Measurements from ENCODE around the gene TRAF2. TPM values are rescaled to one million over a fixed set of nuclear protein-coding genes. Genes with fewer than 3 reads are reported as not detected.
A peak's percentile ranks its signal among the peaks of the same experiment; 100 is the strongest.

TRAF2 gene
- total and polyA plus RNA-seq, 9 of the 15 experiments (the other 6 are each of a cell fraction or from before 2014, with no cell fraction given), result 0.24 to 45.2 (median 18.0) TPM

DNA sequence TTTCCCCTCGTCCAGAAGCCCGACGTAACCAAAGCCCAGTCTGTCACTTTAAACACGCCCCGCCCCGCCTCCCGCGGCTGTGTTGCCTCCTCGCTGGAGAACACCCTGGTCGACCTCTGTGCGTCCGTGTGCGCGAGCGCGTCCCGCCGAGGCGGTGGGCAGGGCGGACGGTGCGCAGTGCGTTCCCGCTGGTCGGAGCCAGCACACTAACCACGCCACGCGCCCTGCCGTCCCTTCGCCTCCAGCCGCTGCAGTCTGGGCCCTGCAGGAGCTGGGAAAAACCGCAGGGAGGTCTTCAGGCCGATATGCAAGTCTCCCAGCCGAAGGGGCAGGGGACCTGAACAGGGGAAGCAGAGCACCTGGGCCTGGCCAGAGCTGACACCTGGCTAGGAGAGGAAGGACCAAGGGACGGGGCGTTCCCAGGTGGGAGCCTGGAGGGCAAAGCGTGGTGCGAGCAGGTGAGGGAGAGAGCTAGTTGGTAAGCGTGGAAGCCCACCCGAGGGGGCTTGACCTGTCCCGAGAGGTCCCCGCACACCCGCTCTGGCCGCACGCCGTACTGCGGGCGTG is 38.4 kb upstream of the TRAF2 start (continued):
- TF ChIP-seq, protein P1, sequence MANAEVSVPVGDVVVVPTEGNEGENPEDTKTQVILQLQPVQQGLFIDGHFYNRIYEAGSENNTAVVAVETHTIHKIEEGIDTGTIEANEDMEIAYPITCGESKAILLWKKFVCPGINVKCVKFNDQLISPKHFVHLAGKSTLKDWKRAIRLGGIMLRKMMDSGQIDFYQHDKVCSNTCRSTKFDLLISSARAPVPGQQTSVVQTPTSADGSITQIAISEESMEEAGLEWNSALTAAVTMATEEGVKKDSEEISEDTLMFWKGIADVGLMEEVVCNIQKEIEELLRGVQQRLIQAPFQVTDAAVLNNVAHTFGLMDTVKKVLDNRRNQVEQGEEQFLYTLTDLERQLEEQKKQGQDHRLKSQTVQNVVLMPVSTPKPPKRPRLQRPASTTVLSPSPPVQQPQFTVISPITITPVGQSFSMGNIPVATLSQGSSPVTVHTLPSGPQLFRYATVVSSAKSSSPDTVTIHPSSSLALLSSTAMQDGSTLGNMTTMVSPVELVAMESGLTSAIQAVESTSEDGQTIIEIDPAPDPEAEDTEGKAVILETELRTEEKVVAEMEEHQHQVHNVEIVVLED (CRISPR knock-in tag; IDR thresholded peaks at IDR 0.05), result peak; percentile 84
- TF ChIP-seq, protein P2, sequence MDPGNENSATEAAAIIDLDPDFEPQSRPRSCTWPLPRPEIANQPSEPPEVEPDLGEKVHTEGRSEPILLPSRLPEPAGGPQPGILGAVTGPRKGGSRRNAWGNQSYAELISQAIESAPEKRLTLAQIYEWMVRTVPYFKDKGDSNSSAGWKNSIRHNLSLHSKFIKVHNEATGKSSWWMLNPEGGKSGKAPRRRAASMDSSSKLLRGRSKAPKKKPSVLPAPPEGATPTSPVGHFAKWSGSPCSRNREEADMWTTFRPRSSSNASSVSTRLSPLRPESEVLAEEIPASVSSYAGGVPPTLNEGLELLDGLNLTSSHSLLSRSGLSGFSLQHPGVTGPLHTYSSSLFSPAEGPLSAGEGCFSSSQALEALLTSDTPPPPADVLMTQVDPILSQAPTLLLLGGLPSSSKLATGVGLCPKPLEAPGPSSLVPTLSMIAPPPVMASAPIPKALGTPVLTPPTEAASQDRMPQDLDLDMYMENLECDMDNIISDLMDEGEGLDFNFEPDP (CRISPR knock-in tag; IDR thresholded peaks at IDR 0.05), result 0 out of 2 replicates have a peak, but pooled peaks have one; percentile 18
- TF ChIP-seq U2AF2 (optimal IDR thresholded peaks at IDR 0.05; ENCODE audit: low read depth, low read length) (no peak), HDAC8 (tag; IDR thresholded peaks at IDR 0.05) (0 out of 2 replicates have a peak, but pooled peaks have one; percentile 41), NFRKB (IDR thresholded peaks at IDR 0.05; ENCODE audit: low read depth) (no peak), CC2D1A (IDR thresholded peaks at IDR 0.05) (no peak), ATF1 (CRISPR knock-in tag; IDR thresholded peaks at IDR 0.05) (no peak), ATF1 (tag; IDR thresholded peaks at IDR 0.05) (peak; percentile 42), ELF2 (CRISPR knock-in tag; IDR thresholded peaks at IDR 0.05) (0 out of 2 replicates have a peak, but pooled peaks have one; percentile 16), MYC (IDR thresholded peaks at IDR 0.05; ENCODE audit: low read depth, low read length) (peak; percentile 46), MYC (CRISPR knock-in tag; IDR thresholded peaks at IDR 0.05; ENCODE audit: borderline replicate concordance, low read depth) (peak; percentile 87; the same call in 1 of the 2 replicates), ZNF165 (CRISPR knock-in tag; IDR thresholded peaks at IDR 0.05; ENCODE audit: borderline replicate concordance) (peak; percentile 70; the same call in 1 of the 2 replicates), BRF1 (IDR thresholded peaks at IDR 0.05; ENCODE audit: borderline replicate concordance, extremely low read depth, insufficient read length) (no peak), SMARCA4 (IDR thresholded peaks at IDR 0.05) (no peak), STAT5A (IDR thresholded peaks at IDR 0.05; ENCODE audit: borderline replicate concordance, low read length) (no peak), RBBP5 (IDR thresholded peaks at IDR 0.05; ENCODE audit: borderline replicate concordance, insufficient read depth, low read length, poor library complexity, severe bottlenecking) (peak; percentile 63), SIN3B (IDR thresholded peaks at IDR 0.05; ENCODE audit: low read depth) (peak; percentile 29; the same call in 1 of the 2 replicates), EP400 (IDR thresholded peaks at IDR 0.05) (peak; percentile 76)
- TF ChIP-seq, protein P3, sequence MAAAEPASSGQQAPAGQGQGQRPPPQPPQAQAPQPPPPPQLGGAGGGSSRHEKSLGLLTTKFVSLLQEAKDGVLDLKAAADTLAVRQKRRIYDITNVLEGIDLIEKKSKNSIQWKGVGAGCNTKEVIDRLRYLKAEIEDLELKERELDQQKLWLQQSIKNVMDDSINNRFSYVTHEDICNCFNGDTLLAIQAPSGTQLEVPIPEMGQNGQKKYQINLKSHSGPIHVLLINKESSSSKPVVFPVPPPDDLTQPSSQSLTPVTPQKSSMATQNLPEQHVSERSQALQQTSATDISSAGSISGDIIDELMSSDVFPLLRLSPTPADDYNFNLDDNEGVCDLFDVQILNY (CRISPR knock-in tag; IDR thresholded peaks at IDR 0.05), result peak; percentile 91; the same call in 1 of the 2 replicates
- TF ChIP-seq, protein P4, sequence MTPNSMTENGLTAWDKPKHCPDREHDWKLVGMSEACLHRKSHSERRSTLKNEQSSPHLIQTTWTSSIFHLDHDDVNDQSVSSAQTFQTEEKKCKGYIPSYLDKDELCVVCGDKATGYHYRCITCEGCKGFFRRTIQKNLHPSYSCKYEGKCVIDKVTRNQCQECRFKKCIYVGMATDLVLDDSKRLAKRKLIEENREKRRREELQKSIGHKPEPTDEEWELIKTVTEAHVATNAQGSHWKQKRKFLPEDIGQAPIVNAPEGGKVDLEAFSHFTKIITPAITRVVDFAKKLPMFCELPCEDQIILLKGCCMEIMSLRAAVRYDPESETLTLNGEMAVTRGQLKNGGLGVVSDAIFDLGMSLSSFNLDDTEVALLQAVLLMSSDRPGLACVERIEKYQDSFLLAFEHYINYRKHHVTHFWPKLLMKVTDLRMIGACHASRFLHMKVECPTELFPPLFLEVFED (CRISPR knock-in tag; conservative IDR thresholded peaks at IDR 0.05), result peak; percentile 25; the same call in 1 of the 2 replicates
- TF ChIP-seq, protein P5, sequence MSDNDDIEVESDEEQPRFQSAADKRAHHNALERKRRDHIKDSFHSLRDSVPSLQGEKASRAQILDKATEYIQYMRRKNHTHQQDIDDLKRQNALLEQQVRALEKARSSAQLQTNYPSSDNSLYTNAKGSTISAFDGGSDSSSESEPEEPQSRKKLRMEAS (CRISPR knock-in tag; IDR thresholded peaks at IDR 0.05), result peak; percentile 78
